Measurements from ENCODE around the gene PIP5K1B. TPM values are rescaled to one million over a fixed set of nuclear protein-coding genes. Genes with fewer than 3 reads are reported as not detected.

The PIP5K1B gene
- total and polyA plus RNA-seq, 10 of the 15 experiments (the other 5 are each of a cell fraction or from before 2014, with no cell fraction given), result 6.8 to 16.3 (median 10.6) TPM

DNA sequence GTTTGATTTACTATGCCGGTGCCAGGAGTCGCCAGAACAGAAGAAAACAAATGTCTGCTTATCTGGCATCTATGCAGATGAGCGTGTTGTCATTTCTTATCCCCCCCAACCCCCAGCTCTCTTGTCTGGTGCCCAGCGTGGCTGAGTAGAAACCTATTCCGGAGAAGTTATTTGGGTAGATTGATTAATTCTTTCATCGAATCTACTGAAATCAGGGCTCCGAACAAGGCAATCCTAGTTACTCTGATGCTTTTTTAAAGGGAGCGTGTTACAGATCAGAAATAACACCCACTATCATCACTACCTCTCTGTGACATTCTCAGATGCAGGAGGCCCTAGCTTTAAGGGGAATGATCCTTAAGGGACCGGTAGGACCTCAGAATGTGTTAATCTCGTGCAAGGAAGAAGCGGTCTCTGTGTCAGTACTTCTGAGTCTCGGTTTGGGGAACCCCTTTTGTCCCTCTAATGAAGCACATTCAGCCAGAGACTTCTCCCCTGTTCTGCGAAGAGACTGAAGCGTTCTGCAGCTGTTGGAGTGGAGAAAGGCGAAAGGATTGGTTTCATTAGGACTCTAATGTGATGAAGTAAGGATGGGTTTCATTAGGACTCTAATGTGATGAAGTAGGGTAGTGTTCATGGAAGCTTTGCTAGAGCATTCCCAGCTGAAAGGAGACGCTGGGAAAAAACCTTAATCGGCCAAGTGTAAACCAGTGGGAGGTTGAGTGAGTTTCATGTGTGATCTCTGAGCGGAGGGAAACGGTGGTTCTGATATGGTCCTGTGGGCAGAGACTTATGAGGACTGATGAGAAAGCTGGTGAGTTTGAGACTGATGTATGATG is 1.5 kb downstream of the PIP5K1B start:
- Histone ChIP-seq H3K9ac (ENCODE audit: control insufficient read depth, insufficient read depth, low read length) (peak overlapping the region; percentile 73), H4K20me1 (ENCODE audit: control insufficient read depth, insufficient read depth) (no peaks in the 10 kb centered on the region), H3K9me3 (replicated peaks; ENCODE audit: control insufficient read depth, insufficient read depth, low read length) (no peaks in the 10 kb centered on the region; the same call in 2 of the 3 replicates), H3K4me3 (peak overlapping the region; percentile 98), H3K36me3 (ENCODE audit: control insufficient read depth in 2 of 2, insufficient read depth in 2 of 2, low read length in 1 of 2) (no peaks in the 10 kb centered on the region), H3K4me2 (ENCODE audit: control insufficient read depth, insufficient read depth) (peak overlapping the region; percentile 86), H3K27ac (ENCODE audit: control insufficient read depth, insufficient read depth) (peak overlapping the region; percentile 72), H3K4me1 (ENCODE audit: control insufficient read depth, insufficient read depth, low read length) (peaks cover 28% of the 10 kb centered on the region), H2AFZ (ENCODE audit: control insufficient read depth, low read depth, low read length) (peak overlapping the region; percentile 61), H3K27me3 (replicated peaks in 1 of 2; ENCODE audit: control insufficient read depth in 2 of 2, insufficient read depth in 2 of 2, low read length in 1 of 2) (peaks cover 3 to 5% of the 10 kb centered on the region in 2 experiments), H3K79me2 (ENCODE audit: control insufficient read depth, insufficient read depth, low read length) (peaks cover 44% of the 10 kb centered on the region)
- CTCF ChIA-PET, result interaction anchor here (0.9 to 1.7 kb wide), 8 partner anchors 70 to 293 kb away, joined by 3 to 5 read pairs (median 4); a partner anchor contains a TSS
- DNase-seq (ENCODE audit: low read depth, low spot score) (peak; percentile 63), ATAC-seq (peak; percentile 54), FAIRE-seq (peak; percentile 81)
- in situ Hi-C loops (cut with MboI) (loop anchor here (10.0 kb wide), 1 partner anchor 288 kb away; no protein-coding TSS in a partner anchor), intact Hi-C loops (cut with micrococcal nuclease; ENCODE audit: unreplicated experiment) (loop anchor here (1.0 to 5.0 kb wide), 7 partner anchors 54 to 291 kb away; no protein-coding TSS in a partner anchor)
- TSS peak; percentile 53 for BruUV-seq (replicated peaks)
- SMC1A ChIA-PET (ENCODE audit: uncharacterized antibody, unreplicated experiment), result interaction anchor here (0.7 to 1.9 kb wide), 8 partner anchors 14 to 291 kb away, joined by 3 to 7 read pairs (median 4); a partner anchor contains a TSS
- RAD21 ChIA-PET (ENCODE audit: unreplicated experiment), result interaction anchor here (0.7 to 2.2 kb wide), 7 partner anchors 57 to 320 kb away, joined by 3 to 7 read pairs (median 4); no protein-coding TSS in a partner anchor
- POLR2A ChIA-PET, result interaction anchor here (1.0 kb wide), 1 partner anchor 57 kb away, joined by 3 read pairs; no protein-coding TSS in a partner anchor
- 1% methylated on average over 19 of the region's 19 CpGs for WGBS (ENCODE audit: insufficient coverage, insufficient replicate concordance, low lambda C conversion rate, missing lambda C conversion rate)
- TF ChIP-seq TCF12 (IDR thresholded peaks at IDR 0.05; ENCODE audit: low read depth, low read length) (0 out of 2 replicates have a peak, but pooled peaks have one; percentile 37), CHD4 (IDR thresholded peaks at IDR 0.05) (no peak), RUNX3 (IDR thresholded peaks at IDR 0.05; ENCODE audit: low read length) (peak; percentile 56), REST (IDR thresholded peaks at IDR 0.05; ENCODE audit: low read depth, low read length) (no peak), RELA (IDR thresholded peaks at IDR 0.05; ENCODE audit: borderline replicate concordance, partially characterized antibody) (peak; percentile 55), IKZF1 (conservative IDR thresholded peaks at IDR 0.05) (peak; percentile 80), KAT2A (conservative IDR thresholded peaks at IDR 0.05; ENCODE audit: control insufficient read depth, low read depth, low read length) (no peak), CREM (IDR thresholded peaks at IDR 0.05; ENCODE audit: low read depth) (peak; percentile 42), KLF5 (IDR thresholded peaks at IDR 0.05; ENCODE audit: partially characterized antibody) (no peak), ZNF384 (IDR thresholded peaks at IDR 0.05; ENCODE audit: borderline replicate concordance, low read depth, low read length) (no peak), FOXM1 (IDR thresholded peaks at IDR 0.05; ENCODE audit: low read depth, low read length) (peak; percentile 66; the same call in 1 of the 2 replicates), IKZF2 (IDR thresholded peaks at IDR 0.05) (peak; percentile 74 to 78), CREB1 (IDR thresholded peaks at IDR 0.05; ENCODE audit: low read depth) (0 out of 2 replicates have a peak, but pooled peaks have one; percentile 34), GATAD2B (conservative IDR thresholded peaks at IDR 0.05; ENCODE audit: low read depth) (0 out of 2 replicates have a peak, but pooled peaks have one; percentile 28), PAX8 (IDR thresholded peaks at IDR 0.05) (no peak)
- TF ChIP-seq, protein P1, sequence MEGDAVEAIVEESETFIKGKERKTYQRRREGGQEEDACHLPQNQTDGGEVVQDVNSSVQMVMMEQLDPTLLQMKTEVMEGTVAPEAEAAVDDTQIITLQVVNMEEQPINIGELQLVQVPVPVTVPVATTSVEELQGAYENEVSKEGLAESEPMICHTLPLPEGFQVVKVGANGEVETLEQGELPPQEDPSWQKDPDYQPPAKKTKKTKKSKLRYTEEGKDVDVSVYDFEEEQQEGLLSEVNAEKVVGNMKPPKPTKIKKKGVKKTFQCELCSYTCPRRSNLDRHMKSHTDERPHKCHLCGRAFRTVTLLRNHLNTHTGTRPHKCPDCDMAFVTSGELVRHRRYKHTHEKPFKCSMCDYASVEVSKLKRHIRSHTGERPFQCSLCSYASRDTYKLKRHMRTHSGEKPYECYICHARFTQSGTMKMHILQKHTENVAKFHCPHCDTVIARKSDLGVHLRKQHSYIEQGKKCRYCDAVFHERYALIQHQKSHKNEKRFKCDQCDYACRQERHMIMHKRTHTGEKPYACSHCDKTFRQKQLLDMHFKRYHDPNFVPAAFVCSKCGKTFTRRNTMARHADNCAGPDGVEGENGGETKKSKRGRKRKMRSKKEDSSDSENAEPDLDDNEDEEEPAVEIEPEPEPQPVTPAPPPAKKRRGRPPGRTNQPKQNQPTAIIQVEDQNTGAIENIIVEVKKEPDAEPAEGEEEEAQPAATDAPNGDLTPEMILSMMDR (IDR thresholded peaks at IDR 0.05 in 2 of 3, conservative IDR thresholded peaks at IDR 0.05 in 1 of 3; ENCODE audit: control insufficient read depth in 2 of 3, extremely low read depth in 1 of 3, insufficient read depth in 1 of 3, low read depth in 3 of 3, low read length in 3 of 3), result no peak
